Progenitor cell of endocrine pancreas (in vitro differentiated cells): ENCODE data around the gene KIAA0930. TPM values are rescaled to one million over a fixed set of nuclear protein-coding genes. Genes with fewer than 3 reads are reported as not detected.

ENCODE experiments used
- DNase-seq: peaks from one replicate; pipeline ENCODE4 v3.0.0; 2021; ENCODE audit warnings: low spot score; ENCODE audit not compliant: unreplicated experiment
- H3K27ac Mint-ChIP-seq: 2 replicates; pipeline ENCODE4 v1.8.0; 2021; ENCODE audit warnings: mild to moderate bottlenecking, moderate library complexity, mixed read lengths
- H3K27me3 Mint-ChIP-seq: 2 replicates; pipeline ENCODE4 v1.8.0; 2021; ENCODE audit warnings: mixed read lengths
- H3K36me3 Mint-ChIP-seq: 2 replicates; pipeline ENCODE4 v1.8.0; 2022; ENCODE audit warnings: mixed read lengths; ENCODE audit not compliant: insufficient read depth
- H3K4me1 Mint-ChIP-seq: 2 replicates; pipeline ENCODE4 v1.8.0; 2021; ENCODE audit warnings: low read depth, mixed read lengths
- H3K4me3 Mint-ChIP-seq: 2 replicates; pipeline ENCODE4 v1.8.0; 2021; ENCODE audit warnings: low read depth, mild to moderate bottlenecking, moderate library complexity, mixed read lengths
- H3K9me3 Mint-ChIP-seq: 2 replicates; pipeline ENCODE4 v1.8.0; 2021; ENCODE audit warnings: low read depth, mixed read lengths
- CTCF ChIP-seq: fragments of 200-600 bp; sonication (generic); IDR thresholded peaks from one replicate; pipeline ENCODE4 v1.5.0; 2021; ENCODE audit warnings: antibody characterized with exemption, mild to moderate bottlenecking; ENCODE audit not compliant: unreplicated experiment
- total RNA-seq: library from RNA; stranded (reverse); gene quantifications from 2 replicates; pipeline ENCODE4 v1.2.1, GENCODE V29; 2021

KIAA0930 gene
- total RNA-seq, 1 donor from 2014 or later, result 45.3 TPM

GRCh38 chr22:45211848-45212247 lies 28.8 kb downstream of the KIAA0930 start:
- no peak overlapping the region for H3K27ac Mint-ChIP-seq
- no peaks in the 10 kb centered on the region for H3K9me3 Mint-ChIP-seq
- TF ChIP-seq CTCF, result no peak
- H3K27me3 Mint-ChIP-seq, result peaks cover 8% of the 10 kb centered on the region
- peaks cover 5% of the 10 kb centered on the region for H3K4me1 Mint-ChIP-seq
- H3K36me3 Mint-ChIP-seq, result peaks cover 4% of the 10 kb centered on the region
- DNase-seq, result no peak
- H3K4me3 Mint-ChIP-seq, result no peak overlapping the region

- no peak for TF ChIP-seq CTCF
- Mint-ChIP-seq H3K27me3 (peaks cover 8% of the 10 kb centered on the region), H3K4me1 (peaks cover 5% of the 10 kb centered on the region), H3K9me3 (no peaks in the 10 kb centered on the region), H3K36me3 (peaks cover 4% of the 10 kb centered on the region), H3K4me3 (no peak overlapping the region), H3K27ac (no peak overlapping the region)
- DNase-seq, result no peak
Measured at GRCh38 chr22:45211435-45211834, 29.3 kb downstream of the KIAA0930 start.

- Mint-ChIP-seq H3K27ac (no peak overlapping the region), H3K27me3 (peaks cover 8% of the 10 kb centered on the region), H3K36me3 (peaks cover 4% of the 10 kb centered on the region), H3K4me1 (peaks cover 5% of the 10 kb centered on the region), H3K4me3 (no peak overlapping the region), H3K9me3 (no peaks in the 10 kb centered on the region)
- no peak for TF ChIP-seq CTCF
- DNase-seq, result no peak
Measured at GRCh38 chr22:45210991-45211390, 29.7 kb downstream of the KIAA0930 start.

GRCh38 chr22:45210577-45210976 lies 30.1 kb downstream of the KIAA0930 start:
- Mint-ChIP-seq H3K27ac (no peak overlapping the region), H3K4me3 (no peak overlapping the region), H3K4me1 (peaks cover 5% of the 10 kb centered on the region), H3K9me3 (no peaks in the 10 kb centered on the region), H3K36me3 (peaks cover 4% of the 10 kb centered on the region), H3K27me3 (peaks cover 8% of the 10 kb centered on the region)
- TF ChIP-seq CTCF, result no peak
- DNase-seq, result no peak

- Mint-ChIP-seq H3K27me3 (peaks cover 8% of the 10 kb centered on the region), H3K4me1 (peaks cover 5% of the 10 kb centered on the region), H3K4me3 (no peak overlapping the region), H3K9me3 (no peaks in the 10 kb centered on the region), H3K27ac (no peak overlapping the region), H3K36me3 (peaks cover 4% of the 10 kb centered on the region)
- TF ChIP-seq CTCF, result no peak
- DNase-seq, result no peak
Measured at GRCh38 chr22:45210174-45210573, 30.5 kb downstream of the KIAA0930 start.
